GM23338 (cell line): ENCODE data around the gene RPTOR. TPM values are rescaled to one million over a fixed set of nuclear protein-coding genes. Genes with fewer than 3 reads are reported as not detected.

Experiments used
- ATAC-seq: fragments of 200-7000 bp; cut with Tn5 transposase; 3 replicates; pipeline ENCODE4 v1.9.1; 2020
- DNase-seq: peaks from one replicate; pipeline ENCODE4 v3.0.0-alpha.2; 2015; ENCODE audit warnings: low spot score
- H2AFZ ChIP-seq: fragments of 200-600 bp; sonication (generic); 2 replicates; pipeline ENCODE4 v1.8.0; 2016; ENCODE audit warnings: antibody characterized with exemption, mild to moderate bottlenecking, moderate library complexity
- H3F3A ChIP-seq: fragments of 200-600 bp; sonication (generic); replicated peaks from 2 replicates; pipeline ENCODE4 v1.8.0; 2017; ENCODE audit warnings: antibody characterized with exemption, mixed run types, low read depth
- H3K27ac ChIP-seq: fragments of 200-600 bp; sonication (generic); 2 replicates; pipeline ENCODE4 v1.6.1; 2016; ENCODE audit warnings: low read depth
- H3K27me3 ChIP-seq: fragments of 200-600 bp; sonication (generic); 2 replicates; pipeline ENCODE4 v1.8.0; 2016; ENCODE audit warnings: mild to moderate bottlenecking, mixed run types, moderate library complexity; ENCODE audit not compliant: insufficient read depth
- H3K36me3 ChIP-seq: fragments of 200-600 bp; sonication (generic); 2 replicates; pipeline ENCODE4 v1.8.0; 2016; ENCODE audit warnings: mild to moderate bottlenecking; ENCODE audit not compliant: insufficient read depth
- H3K4me1 ChIP-seq: fragments of 200-600 bp; sonication (generic); 2 replicates; pipeline ENCODE4 v1.8.0; 2016; ENCODE audit warnings: mild to moderate bottlenecking, moderate library complexity; ENCODE audit not compliant: insufficient read depth
- H3K4me2 ChIP-seq: fragments of 200-600 bp; sonication (generic); 2 replicates; pipeline ENCODE4 v1.7.1; 2017; ENCODE audit warnings: mixed run types
- H3K4me3 ChIP-seq: fragments of 200-600 bp; sonication (generic); 2 replicates; pipeline ENCODE4 v1.6.1; 2016; ENCODE audit warnings: mixed run types
- H3K79me2 ChIP-seq: fragments of 200-600 bp; sonication (generic); replicated peaks from 2 replicates; pipeline ENCODE4 v1.8.0; 2017; ENCODE audit warnings: mild to moderate bottlenecking; ENCODE audit not compliant: insufficient read depth
- H3K9me2 ChIP-seq: fragments of 200-600 bp; sonication (generic); 2 replicates; pipeline ENCODE4 v1.8.0; 2017; ENCODE audit not compliant: insufficient read depth
- H4K20me1 ChIP-seq: fragments of 200-600 bp; sonication (generic); replicated peaks from 2 replicates; pipeline ENCODE4 v1.8.0; 2017; ENCODE audit warnings: mild to moderate bottlenecking; ENCODE audit not compliant: insufficient read depth
- H3K27ac Mint-ChIP-seq: 2 replicates; pipeline ENCODE4 v1.8.0; 2020; ENCODE audit warnings: inconsistent platforms, mild to moderate bottlenecking, moderate library complexity, mixed read lengths
- H3K27me3 Mint-ChIP-seq: 3 replicates; pipeline ENCODE4 v1.8.0; 2022; ENCODE audit warnings: low read depth, mild to moderate bottlenecking, moderate library complexity, mixed read lengths, inconsistent platforms; ENCODE audit not compliant: insufficient read depth, poor library complexity
- H3K36me3 Mint-ChIP-seq: 3 replicates; pipeline ENCODE4 v1.8.0; 2021; ENCODE audit warnings: low read depth, mild to moderate bottlenecking, inconsistent platforms, moderate library complexity, mixed read lengths
- H3K4me1 Mint-ChIP-seq: 3 replicates; pipeline ENCODE4 v1.8.0; 2020; ENCODE audit warnings: mild to moderate bottlenecking, inconsistent platforms, mixed read lengths
- H3K4me3 Mint-ChIP-seq: 3 replicates; pipeline ENCODE4 v1.8.0; 2021; ENCODE audit warnings: moderate library complexity, mild to moderate bottlenecking, inconsistent platforms, mixed read lengths
- H3K9me3 Mint-ChIP-seq: 3 replicates; pipeline ENCODE4 v1.8.0; 2020; ENCODE audit warnings: moderate library complexity, mild to moderate bottlenecking, inconsistent platforms, mixed read lengths
- CREB1 ChIP-seq: fragments of 250-450 bp; sonication (Bioruptor Pico); IDR thresholded peaks from 2 replicates; pipeline ENCODE4 v1.5.0; 2020; ENCODE audit warnings: low read depth, mild to moderate bottlenecking, moderate library complexity
- CTCF ChIP-seq, 2 experiments: fragments of 200-600 bp in 1 of 2; sonication (generic) in 1 of 2; conservative IDR thresholded peaks; 2 replicates each; pipeline versions ENCODE4 v1.5.1 to v1.6.1; 2016 to 2017; ENCODE audit warnings: antibody characterized with exemption in 2 of 2, low read depth in 2 of 2, mild to moderate bottlenecking in 2 of 2, moderate library complexity in 1 of 2
- ETS1 ChIP-seq: IDR thresholded peaks from 2 replicates; pipeline ENCODE4 v1.6.1; 2016; ENCODE audit warnings: antibody characterized with exemption
- EZH2 ChIP-seq: fragments of 200-600 bp; sonication (generic); IDR thresholded peaks from one replicate; pipeline ENCODE4 v1.8.0; 2017; ENCODE audit warnings: antibody characterized with exemption, mild to moderate bottlenecking, low read depth; ENCODE audit not compliant: unreplicated experiment
- EZH2phosphoT487 ChIP-seq: fragments of 200-600 bp; sonication (generic); IDR thresholded peaks from one replicate; pipeline ENCODE4 v1.8.1; 2018; ENCODE audit warnings: antibody characterized with exemption; ENCODE audit not compliant: unreplicated experiment
- JUNB ChIP-seq: IDR thresholded peaks from one replicate; pipeline ENCODE4 v1.6.1; 2016; ENCODE audit warnings: antibody characterized with exemption; ENCODE audit not compliant: unreplicated experiment
- NANOG ChIP-seq: IDR thresholded peaks from 2 replicates; pipeline ENCODE4 v1.6.1; 2016; ENCODE audit warnings: antibody characterized with exemption, borderline replicate concordance
- STAT1 ChIP-seq: IDR thresholded peaks from one replicate; pipeline ENCODE4 v1.6.1; 2016; ENCODE audit warnings: antibody characterized with exemption; ENCODE audit not compliant: unreplicated experiment
- ZNF462 ChIP-seq: fragments of 250-450 bp; sonication (Bioruptor Pico); IDR thresholded peaks from 2 replicates; pipeline ENCODE4 v1.5.0; 2020; ENCODE audit warnings: mild to moderate bottlenecking, moderate library complexity
- polyA plus RNA-seq: library from polyadenylated mRNA; unstranded; fragments of >200 nt; fragmentation: Nextera tagmentation; extraction: Ambion mirVana; gene quantifications from 2 replicates; pipeline ENCODE4 v1.2.1, GENCODE V29; 2016
- total RNA-seq: library from RNA; depleted of rRNA; stranded (reverse); fragments of >200 nt; shearing (Covaris generic); gene quantifications from 2 replicates; pipeline ENCODE4 v1.2.3, GENCODE V29; 2014

Gene RPTOR
- total and polyA plus RNA-seq, 2 experiments from 2014 or later = 9.5 to 38.0 TPM

GRCh38 chr17:80695979-80696378 is 151.3 kb downstream of the RPTOR start:
- no peaks in the 10 kb centered on the region for H3F3A ChIP-seq
- Mint-ChIP-seq H3K9me3 (peaks cover 9% of the 10 kb centered on the region), H3K36me3 (peaks cover 5% of the 10 kb centered on the region), H3K4me3 (no peak overlapping the region), H3K27me3 (peaks cover 8% of the 10 kb centered on the region), H3K4me1 (peaks cover 54% of the 10 kb centered on the region), H3K27ac (peak overlapping the region; percentile 94; the same call in 1 of the 2 replicates)
- H3K27ac ChIP-seq = peak overlapping the region; percentile 69; the same call in 1 of the 2 replicates
- DNase-seq = no peak
- H3K4me3 ChIP-seq = no peak overlapping the region
- peaks cover 79% of the 10 kb centered on the region for H3K79me2 ChIP-seq
- no peaks in the 10 kb centered on the region; the same call in 1 of the 2 replicates for H3K36me3 ChIP-seq
- peak overlapping the region; percentile 57; the same call in 1 of the 2 replicates for H3K4me2 ChIP-seq
- H3K4me1 ChIP-seq = peaks cover 12% of the 10 kb centered on the region
- H3K9me2 ChIP-seq = peaks cover 7% of the 10 kb centered on the region; the same call in 1 of the 2 replicates
- 0 out of 2 replicates have a peak, but pooled peaks cover 5% of the 10 kb centered on the region for H4K20me1 ChIP-seq
- TF ChIP-seq NANOG (no peak), EZH2phosphoT487 (no peak), ETS1 (no peak), STAT1 (no peak), JUNB (no peak), EZH2 (no peak)
- no peaks in the 10 kb centered on the region for H3K27me3 ChIP-seq
- no peak overlapping the region for H2AFZ ChIP-seq
- ATAC-seq = no peak

GRCh38 chr17:80696456-80696855 is 151.8 kb downstream of the RPTOR start:
- Mint-ChIP-seq H3K4me1 (peaks cover 54% of the 10 kb centered on the region), H3K4me3 (no peak overlapping the region), H3K27me3 (peaks cover 8% of the 10 kb centered on the region), H3K27ac (peak overlapping the region; percentile 76), H3K9me3 (peaks cover 9% of the 10 kb centered on the region), H3K36me3 (peaks cover 5% of the 10 kb centered on the region)
- ATAC-seq (no peak), DNase-seq (no peak)
- no peak overlapping the region for H3K4me2 ChIP-seq
- no peaks in the 10 kb centered on the region for H3F3A ChIP-seq
- peaks cover 9% of the 10 kb centered on the region; the same call in 1 of the 2 replicates for H3K9me2 ChIP-seq
- H3K4me3 ChIP-seq = no peak overlapping the region
- H3K36me3 ChIP-seq = no peaks in the 10 kb centered on the region; the same call in 1 of the 2 replicates
- no peak overlapping the region for H3K27ac ChIP-seq
- H4K20me1 ChIP-seq = 0 out of 2 replicates have a peak, but pooled peaks cover 5% of the 10 kb centered on the region
- H3K79me2 ChIP-seq = peaks cover 79% of the 10 kb centered on the region
- H3K27me3 ChIP-seq = no peaks in the 10 kb centered on the region
- H2AFZ ChIP-seq = no peak overlapping the region
- peaks cover 12% of the 10 kb centered on the region for H3K4me1 ChIP-seq
- no peak for TF ChIP-seq ETS1
- TF ChIP-seq STAT1 = no peak
- no peak for TF ChIP-seq CTCF (conservative IDR thresholded peaks at IDR 0.05; ENCODE audit: low read depth in 2 of 2)
- no peak for TF ChIP-seq ZNF462 (CRISPR knock-in tag)
- no peak for TF ChIP-seq CREB1 (CRISPR knock-in tag)
- no peak for TF ChIP-seq EZH2phosphoT487
